Measurements from ENCODE around the gene LHFPL2.

DNA sequence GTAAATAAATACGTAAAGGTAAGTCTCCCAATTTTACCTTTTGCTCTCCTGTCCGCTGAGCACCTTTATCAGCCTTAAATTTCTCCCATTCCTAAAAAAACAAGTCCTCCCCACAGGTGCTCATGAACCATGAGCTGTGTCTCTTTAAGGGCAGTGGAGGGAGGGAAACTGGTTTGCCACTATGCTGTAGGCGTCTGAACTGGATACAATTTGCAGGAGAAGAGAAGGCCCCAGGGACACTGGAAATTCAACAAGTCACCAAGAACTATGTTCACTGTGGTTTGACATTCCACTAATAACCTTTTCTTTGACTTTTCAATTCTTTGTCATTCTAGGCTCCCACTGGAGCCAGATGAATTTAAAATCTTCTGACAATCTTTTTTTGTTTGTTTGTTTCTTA lies 72.2 kb downstream of the LHFPL2 start:
- no peak for TF ChIP-seq ZNF274 (IDR thresholded peaks at IDR 0.05; ENCODE audit: low read depth, low read length)
- TF ChIP-seq YY1 (IDR thresholded peaks at IDR 0.05; ENCODE audit: insufficient read depth, insufficient read length): no peak
- no peak for TF ChIP-seq SUZ12 (IDR thresholded peaks at IDR 0.05; ENCODE audit: extremely low read depth, insufficient read depth, insufficient read length)
